ENCODE measurements around the gene CAPG. TPM values are rescaled to one million over a fixed set of nuclear protein-coding genes. Genes with fewer than 3 reads are reported as not detected.
A peak's percentile ranks its signal among the peaks of the same experiment; 100 is the strongest.
"Not testable (repeated sequence)": the region's sequence is repeated elsewhere in the genome, so short reads cannot be mapped to it uniquely, and the experiment has no call there.

CAPG gene
- total RNA-seq, 1 donor from 2014 or later: 146 TPM

- H3K9me3 Mint-ChIP-seq: peaks cover 6% of the 10 kb centered on the region
- intact Hi-C loops (cut with micrococcal nuclease): no loop called here
- no peak overlapping the region for H3K4me3 Mint-ChIP-seq (ENCODE audit: low read depth)
- no peak for DNase-seq (ENCODE audit: low spot score)
- H3K27ac Mint-ChIP-seq: no peak overlapping the region
- no peaks in the 10 kb centered on the region for H3K27me3 Mint-ChIP-seq (ENCODE audit: low read depth)
- no peaks in the 10 kb centered on the region for H3K4me1 Mint-ChIP-seq (ENCODE audit: low read depth)
- peaks cover 63% of the 10 kb centered on the region for H3K36me3 Mint-ChIP-seq (ENCODE audit: low read depth)
Observed at GRCh38 chr2:85376291-85377065, 33.7 kb downstream of the CAPG start.

GRCh38 chr2:85371045-85371444 lies 39.1 kb downstream of the CAPG start:
- H3K27me3 Mint-ChIP-seq (ENCODE audit: low read depth): no peaks in the 10 kb centered on the region
- peaks cover 20% of the 10 kb centered on the region for H3K36me3 Mint-ChIP-seq (ENCODE audit: low read depth)
- H3K4me3 Mint-ChIP-seq (ENCODE audit: low read depth): no peak overlapping the region
- H3K4me1 Mint-ChIP-seq (ENCODE audit: low read depth): no peaks in the 10 kb centered on the region
- H3K9me3 Mint-ChIP-seq: no peaks in the 10 kb centered on the region
- intact Hi-C loops (cut with micrococcal nuclease): no loop called here
- no peak overlapping the region for H3K27ac Mint-ChIP-seq
- no peak for DNase-seq (ENCODE audit: low spot score)

- Mint-ChIP-seq H3K4me3 (ENCODE audit: low read depth) (no peak overlapping the region), H3K4me1 (ENCODE audit: low read depth) (no peaks in the 10 kb centered on the region), H3K27ac (no peak overlapping the region), H3K36me3 (ENCODE audit: low read depth) (peaks cover 11% of the 10 kb centered on the region), H3K27me3 (ENCODE audit: low read depth) (no peaks in the 10 kb centered on the region), H3K9me3 (no peaks in the 10 kb centered on the region)
- DNase-seq (ENCODE audit: low spot score): no peak
- intact Hi-C loops (cut with micrococcal nuclease): no loop called here
Observed at GRCh38 chr2:85369500-85369899, 40.7 kb downstream of the CAPG start.

GRCh38 chr2:85368921-85369320 lies 41.2 kb downstream of the CAPG start:
- no peak for DNase-seq (ENCODE audit: low spot score)
- Mint-ChIP-seq H3K9me3 (no peaks in the 10 kb centered on the region), H3K36me3 (ENCODE audit: low read depth) (peaks cover 9% of the 10 kb centered on the region), H3K4me3 (ENCODE audit: low read depth) (no peak overlapping the region), H3K27ac (no peak overlapping the region), H3K4me1 (ENCODE audit: low read depth) (no peaks in the 10 kb centered on the region), H3K27me3 (ENCODE audit: low read depth) (no peaks in the 10 kb centered on the region)
- intact Hi-C loops (cut with micrococcal nuclease): no loop called here

- intact Hi-C loops (cut with micrococcal nuclease): no loop called here
- H3K9me3 Mint-ChIP-seq: no peaks in the 10 kb centered on the region
- H3K4me3 Mint-ChIP-seq (ENCODE audit: low read depth): no peak overlapping the region
- DNase-seq (ENCODE audit: low spot score): no peak
- H3K36me3 Mint-ChIP-seq (ENCODE audit: low read depth): peaks cover 15% of the 10 kb centered on the region
- H3K4me1 Mint-ChIP-seq (ENCODE audit: low read depth): no peaks in the 10 kb centered on the region
- H3K27me3 Mint-ChIP-seq (ENCODE audit: low read depth): no peaks in the 10 kb centered on the region
- no peak overlapping the region for H3K27ac Mint-ChIP-seq
Observed at GRCh38 chr2:85367180-85367579, 43.0 kb downstream of the CAPG start.

GRCh38 chr2:85362653-85363387 lies 47.3 kb downstream of the CAPG start:
- intact Hi-C loops (cut with micrococcal nuclease); H3K27me3 Mint-ChIP-seq (ENCODE audit: low read depth); H3K4me1 Mint-ChIP-seq (ENCODE audit: low read depth); H3K27ac Mint-ChIP-seq; H3K4me3 Mint-ChIP-seq (ENCODE audit: low read depth); H3K9me3 Mint-ChIP-seq; DNase-seq (ENCODE audit: low spot score): not testable (repeated sequence)
- peaks cover 34% of the 10 kb centered on the region for H3K36me3 Mint-ChIP-seq (ENCODE audit: low read depth)

- no peaks in the 10 kb centered on the region for H3K9me3 Mint-ChIP-seq
- H3K27me3 Mint-ChIP-seq (ENCODE audit: low read depth): no peaks in the 10 kb centered on the region
- intact Hi-C loops (cut with micrococcal nuclease): no loop called here
- H3K4me1 Mint-ChIP-seq (ENCODE audit: low read depth): peaks cover 27% of the 10 kb centered on the region
- DNase-seq (ENCODE audit: low spot score): no peak
- H3K36me3 Mint-ChIP-seq (ENCODE audit: low read depth): peaks cover 39% of the 10 kb centered on the region
- H3K4me3 Mint-ChIP-seq (ENCODE audit: low read depth): no peak overlapping the region
- H3K27ac Mint-ChIP-seq: no peak overlapping the region
Observed at GRCh38 chr2:85357736-85358135, 52.4 kb downstream of the CAPG start.

GRCh38 chr2:85356186-85356585 lies 54.0 kb downstream of the CAPG start:
- Mint-ChIP-seq H3K36me3 (ENCODE audit: low read depth) (peaks cover 28% of the 10 kb centered on the region), H3K4me1 (ENCODE audit: low read depth) (peaks cover 31% of the 10 kb centered on the region), H3K4me3 (ENCODE audit: low read depth) (peak overlapping the region; percentile 8), H3K9me3 (no peaks in the 10 kb centered on the region), H3K27me3 (ENCODE audit: low read depth) (no peaks in the 10 kb centered on the region), H3K27ac (no peak overlapping the region)
- DNase-seq (ENCODE audit: low spot score): no peak
- intact Hi-C loops (cut with micrococcal nuclease): no loop called here

GRCh38 chr2:85355521-85355920 lies 54.6 kb downstream of the CAPG start:
- no peaks in the 10 kb centered on the region for H3K9me3 Mint-ChIP-seq
- no peaks in the 10 kb centered on the region for H3K27me3 Mint-ChIP-seq (ENCODE audit: low read depth)
- peak overlapping the region; percentile 99 for H3K4me3 Mint-ChIP-seq (ENCODE audit: low read depth)
- H3K4me1 Mint-ChIP-seq (ENCODE audit: low read depth): peaks cover 31% of the 10 kb centered on the region
- intact Hi-C loops (cut with micrococcal nuclease): no loop called here
- peak overlapping the region; percentile 56 for H3K27ac Mint-ChIP-seq
- H3K36me3 Mint-ChIP-seq (ENCODE audit: low read depth): peaks cover 31% of the 10 kb centered on the region
- DNase-seq (ENCODE audit: low spot score): no peak

GRCh38 chr2:85355073-85355410 lies 55.1 kb downstream of the CAPG start:
- intact Hi-C loops (cut with micrococcal nuclease): no loop called here

GRCh38 chr2:85354286-85355072 lies 55.7 kb downstream of the CAPG start, which contains the start of the genes ELMOD3 and RETSAT:
ELMOD3 (plus strand) TSS chr2:85354769; CDS start chr2:85357199, 2,430 bp downstream.
RETSAT (minus strand) TSS chr2:85354528; CDS start chr2:85354507, 21 bp downstream.
- H3K27me3 Mint-ChIP-seq (ENCODE audit: low read depth): no peaks in the 10 kb centered on the region
- peaks cover 37% of the 10 kb centered on the region for H3K36me3 Mint-ChIP-seq (ENCODE audit: low read depth)
- H3K4me3 Mint-ChIP-seq (ENCODE audit: low read depth): peak within 1 kb of the TSS; percentile 99
- intact Hi-C loops (cut with micrococcal nuclease): loop anchor here (1.0 kb wide), 3 partner anchors 26 to 207 kb away; partner anchors contain the start of genes GGCX and SH2D6
- H3K27ac Mint-ChIP-seq: peak within 1 kb of the TSS; percentile 97
- H3K4me1 Mint-ChIP-seq (ENCODE audit: low read depth): peaks cover 31% of the 10 kb centered on the region
- DNase-seq (ENCODE audit: low spot score): peak; percentile 97
- H3K9me3 Mint-ChIP-seq: no peaks in the 10 kb centered on the region

More at GRCh38 chr2:85355073-85355410, 55.1 kb downstream of the CAPG start:
- Mint-ChIP-seq H3K27me3 (ENCODE audit: low read depth) (no peaks in the 10 kb centered on the region), H3K27ac (peak overlapping the region; percentile 97), H3K36me3 (ENCODE audit: low read depth) (peaks cover 34% of the 10 kb centered on the region), H3K4me3 (ENCODE audit: low read depth) (peak overlapping the region; percentile 99), H3K4me1 (ENCODE audit: low read depth) (peaks cover 31% of the 10 kb centered on the region), H3K9me3 (no peaks in the 10 kb centered on the region)
- no peak for DNase-seq (ENCODE audit: low spot score)

GRCh38 chr2:85353876-85354285 lies 56.3 kb downstream of the CAPG start:
- intact Hi-C loops (cut with micrococcal nuclease): loop anchor here (1.0 kb wide), 3 partner anchors 26 to 207 kb away; partner anchors contain the start of genes GGCX and SH2D6
- peak overlapping the region; percentile 97 for H3K27ac Mint-ChIP-seq
- no peaks in the 10 kb centered on the region for H3K9me3 Mint-ChIP-seq
- no peaks in the 10 kb centered on the region for H3K27me3 Mint-ChIP-seq (ENCODE audit: low read depth)
- H3K4me1 Mint-ChIP-seq (ENCODE audit: low read depth): peaks cover 28% of the 10 kb centered on the region
- peak overlapping the region; percentile 99 for H3K4me3 Mint-ChIP-seq (ENCODE audit: low read depth)
- DNase-seq (ENCODE audit: low spot score): no peak
- H3K36me3 Mint-ChIP-seq (ENCODE audit: low read depth): peaks cover 39% of the 10 kb centered on the region

All from activated T-helper 2 cell treated with anti-CD3 and anti-CD28 coated beads, Interferon-gamma antibody, Interleukin-2, Interleukin-4, amounts not matched to agents 10 μg/mL and 5 μg/mL and 100 μg/mL, durations not matched to agents 14 hours and 24 hours and 36 hours (primary cell).